ENCODE results near the gene SDK2. TPM values are rescaled to one million over a fixed set of nuclear protein-coding genes. Genes with fewer than 3 reads are reported as not detected.
A peak's percentile ranks its signal among the peaks of the same experiment; 100 is the strongest.

SDK2 gene
- total RNA-seq, 2 donors from 2014 or later = 1.5 to 5.6 TPM

GRCh38 chr17:73342541-73343167, 301.6 kb downstream of the SDK2 start:
- no peaks in the 10 kb centered on the region for H3K9me3 ChIP-seq
- H3K27me3 ChIP-seq = no peaks in the 10 kb centered on the region
- H3K4me3 ChIP-seq = peak overlapping the region in 1 of 2 donors; percentile 12
- no peaks in the 10 kb centered on the region for H3K36me3 ChIP-seq
- no peak for DNase-seq (ENCODE audit: low spot score)
- H3K27ac ChIP-seq = peak overlapping the region; percentile 62 to 70
- TF ChIP-seq CTCF (IDR thresholded peaks at IDR 0.05) = no peak
- H3K4me1 ChIP-seq = peaks cover 0 to 33% of the 10 kb centered on the region in 2 donors

GRCh38 chr17:73342050-73342522, 302.2 kb downstream of the SDK2 start:
- Histone ChIP-seq H3K27me3 (no peaks in the 10 kb centered on the region), H3K4me3 (no peak overlapping the region), H3K9me3 (no peaks in the 10 kb centered on the region), H3K36me3 (no peaks in the 10 kb centered on the region), H3K27ac (peak overlapping the region; percentile 62 to 70), H3K4me1 (peaks cover 0 to 29% of the 10 kb centered on the region in 2 donors)
- peak; percentile 77 for DNase-seq (ENCODE audit: low spot score)
- no peak for TF ChIP-seq CTCF (IDR thresholded peaks at IDR 0.05)

GRCh38 chr17:73341350-73342049, 302.7 kb downstream of the SDK2 start:
- TF ChIP-seq CTCF (IDR thresholded peaks at IDR 0.05) = no peak
- H3K4me1 ChIP-seq = peaks cover 0 to 32% of the 10 kb centered on the region in 2 donors
- H3K9me3 ChIP-seq = no peaks in the 10 kb centered on the region
- no peaks in the 10 kb centered on the region for H3K36me3 ChIP-seq
- no peaks in the 10 kb centered on the region for H3K27me3 ChIP-seq
- DNase-seq (ENCODE audit: low spot score) = no peak
- no peak overlapping the region for H3K4me3 ChIP-seq
- H3K27ac ChIP-seq = peak overlapping the region; percentile 62 to 70

- peak in 1 of 2 donors; percentile 15 for TF ChIP-seq CTCF (IDR thresholded peaks at IDR 0.05)
- peak; percentile 82 for DNase-seq (ENCODE audit: low spot score)
- no peak overlapping the region for H3K4me3 ChIP-seq
- H3K36me3 ChIP-seq = no peaks in the 10 kb centered on the region
- no peaks in the 10 kb centered on the region for H3K27me3 ChIP-seq
- H3K27ac ChIP-seq = peak overlapping the region in 1 of 2 donors; percentile 30
- no peaks in the 10 kb centered on the region for H3K9me3 ChIP-seq
- peaks cover 0 to 36% of the 10 kb centered on the region in 2 donors for H3K4me1 ChIP-seq
Observed at GRCh38 chr17:73340093-73340596, 304.1 kb downstream of the SDK2 start.

GRCh38 chr17:73338566-73339197, 305.6 kb downstream of the SDK2 start:
- TF ChIP-seq CTCF (IDR thresholded peaks at IDR 0.05) = no peak
- Histone ChIP-seq H3K4me3 (no peak overlapping the region), H3K27me3 (no peaks in the 10 kb centered on the region), H3K27ac (peak overlapping the region; percentile 42 to 57), H3K36me3 (no peaks in the 10 kb centered on the region), H3K9me3 (no peaks in the 10 kb centered on the region), H3K4me1 (peaks cover 0 to 34% of the 10 kb centered on the region in 2 donors)
- no peak for DNase-seq (ENCODE audit: low spot score)

All from right atrium auricular region (tissue), 2 donors.